ENCODE measurements around the gene ATP4B. TPM values are rescaled to one million over a fixed set of nuclear protein-coding genes. Genes with fewer than 3 reads are reported as not detected.

Gene ATP4B
- polyA plus RNA-seq, 2 of the 4 experiments (the other 2 are of a cell fraction) = not detected

DNA sequence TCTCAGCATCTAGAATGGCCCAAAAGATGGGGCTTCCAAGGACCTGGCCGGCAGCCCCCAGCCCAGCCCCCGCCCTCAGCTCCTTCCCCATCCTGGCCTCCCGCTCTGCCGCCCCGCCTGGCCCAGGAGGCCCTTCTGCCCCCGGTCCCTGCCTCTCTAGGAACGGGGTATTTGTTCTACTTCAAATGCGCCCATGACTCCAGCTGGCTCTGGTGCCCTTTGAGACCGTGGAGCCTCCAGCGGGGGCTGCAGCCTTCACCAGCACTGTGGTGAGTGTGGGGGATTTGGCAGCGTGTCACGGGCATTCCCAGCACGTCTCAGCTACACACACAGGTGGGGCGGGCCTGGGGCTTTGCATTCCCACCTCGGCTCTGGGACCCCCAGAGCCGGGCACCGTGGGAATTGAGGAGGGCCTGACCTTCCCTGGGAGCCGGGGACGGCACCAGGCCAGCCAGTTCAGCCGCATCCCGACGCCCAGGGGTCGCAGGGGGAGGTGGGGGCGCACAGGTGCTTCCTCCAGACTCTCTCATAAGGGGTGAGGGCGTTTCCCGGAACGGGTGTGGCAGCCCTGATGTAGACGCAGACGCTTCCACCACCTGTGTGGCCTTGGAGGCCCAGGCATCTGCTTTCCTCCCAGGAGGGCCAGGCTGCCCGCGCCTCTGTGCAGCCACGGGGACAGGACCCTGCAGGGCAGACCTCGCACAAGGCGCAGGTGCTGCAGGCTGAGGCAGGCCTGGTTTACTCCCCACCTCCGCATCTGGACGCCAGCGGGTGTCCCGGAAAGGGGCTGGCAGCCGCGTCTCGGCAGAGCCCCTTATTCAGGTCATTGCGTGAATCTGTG is 947 bp downstream of the ATP4B start:
- no peak for DNase-seq (ENCODE audit: low read depth in 1 of 2, low spot score in 1 of 2)
- Histone ChIP-seq H3K4me2 (no peak overlapping the region), H3K9me3 (peaks cover 6% of the 10 kb centered on the region), H3K4me1 (no peaks in the 10 kb centered on the region), H3K4me3 (no peak overlapping the region), H3K27ac (no peak overlapping the region)
- no peak for ATAC-seq
- TF ChIP-seq, protein P1, sequence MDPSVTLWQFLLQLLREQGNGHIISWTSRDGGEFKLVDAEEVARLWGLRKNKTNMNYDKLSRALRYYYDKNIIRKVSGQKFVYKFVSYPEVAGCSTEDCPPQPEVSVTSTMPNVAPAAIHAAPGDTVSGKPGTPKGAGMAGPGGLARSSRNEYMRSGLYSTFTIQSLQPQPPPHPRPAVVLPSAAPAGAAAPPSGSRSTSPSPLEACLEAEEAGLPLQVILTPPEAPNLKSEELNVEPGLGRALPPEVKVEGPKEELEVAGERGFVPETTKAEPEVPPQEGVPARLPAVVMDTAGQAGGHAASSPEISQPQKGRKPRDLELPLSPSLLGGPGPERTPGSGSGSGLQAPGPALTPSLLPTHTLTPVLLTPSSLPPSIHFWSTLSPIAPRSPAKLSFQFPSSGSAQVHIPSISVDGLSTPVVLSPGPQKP (IDR thresholded peaks at IDR 0.05; ENCODE audit: low read depth, low read length) = no peak
- TF ChIP-seq HEYL (CRISPR knock-in tag; IDR thresholded peaks at IDR 0.05) (no peak), RCOR1 (IDR thresholded peaks at IDR 0.05; ENCODE audit: low read depth, low read length) (no peak), MYC (IDR thresholded peaks at IDR 0.05; ENCODE audit: borderline replicate concordance, low read length) (no peak), SREBF2 (IDR thresholded peaks at IDR 0.05) (no peak), EHMT2 (IDR thresholded peaks at IDR 0.05; ENCODE audit: low read depth) (no peak), HOXB5 (CRISPR knock-in tag; IDR thresholded peaks at IDR 0.05) (no peak), EP300 (IDR thresholded peaks at IDR 0.05) (no peak), HOXA7 (CRISPR knock-in tag; IDR thresholded peaks at IDR 0.05) (no peak), PHF8 (IDR thresholded peaks at IDR 0.05; ENCODE audit: borderline replicate concordance, low read depth) (no peak), CBX2 (IDR thresholded peaks at IDR 0.05; ENCODE audit: borderline replicate concordance, low read depth) (no peak), CBX8 (IDR thresholded peaks at IDR 0.05) (no peak), NPAS2 (CRISPR knock-in tag; IDR thresholded peaks at IDR 0.05; ENCODE audit: borderline replicate concordance) (no peak), BHLHE40 (IDR thresholded peaks at IDR 0.05; ENCODE audit: low read depth, low read length) (no peak), GATA3 (IDR thresholded peaks at IDR 0.05; ENCODE audit: borderline replicate concordance) (no peak)
- TF ChIP-seq, protein P2, sequence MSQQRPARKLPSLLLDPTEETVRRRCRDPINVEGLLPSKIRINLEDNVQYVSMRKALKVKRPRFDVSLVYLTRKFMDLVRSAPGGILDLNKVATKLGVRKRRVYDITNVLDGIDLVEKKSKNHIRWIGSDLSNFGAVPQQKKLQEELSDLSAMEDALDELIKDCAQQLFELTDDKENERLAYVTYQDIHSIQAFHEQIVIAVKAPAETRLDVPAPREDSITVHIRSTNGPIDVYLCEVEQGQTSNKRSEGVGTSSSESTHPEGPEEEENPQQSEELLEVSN (IDR thresholded peaks at IDR 0.05; ENCODE audit: borderline replicate concordance, low read depth) = no peak
- TF ChIP-seq, protein P3, sequence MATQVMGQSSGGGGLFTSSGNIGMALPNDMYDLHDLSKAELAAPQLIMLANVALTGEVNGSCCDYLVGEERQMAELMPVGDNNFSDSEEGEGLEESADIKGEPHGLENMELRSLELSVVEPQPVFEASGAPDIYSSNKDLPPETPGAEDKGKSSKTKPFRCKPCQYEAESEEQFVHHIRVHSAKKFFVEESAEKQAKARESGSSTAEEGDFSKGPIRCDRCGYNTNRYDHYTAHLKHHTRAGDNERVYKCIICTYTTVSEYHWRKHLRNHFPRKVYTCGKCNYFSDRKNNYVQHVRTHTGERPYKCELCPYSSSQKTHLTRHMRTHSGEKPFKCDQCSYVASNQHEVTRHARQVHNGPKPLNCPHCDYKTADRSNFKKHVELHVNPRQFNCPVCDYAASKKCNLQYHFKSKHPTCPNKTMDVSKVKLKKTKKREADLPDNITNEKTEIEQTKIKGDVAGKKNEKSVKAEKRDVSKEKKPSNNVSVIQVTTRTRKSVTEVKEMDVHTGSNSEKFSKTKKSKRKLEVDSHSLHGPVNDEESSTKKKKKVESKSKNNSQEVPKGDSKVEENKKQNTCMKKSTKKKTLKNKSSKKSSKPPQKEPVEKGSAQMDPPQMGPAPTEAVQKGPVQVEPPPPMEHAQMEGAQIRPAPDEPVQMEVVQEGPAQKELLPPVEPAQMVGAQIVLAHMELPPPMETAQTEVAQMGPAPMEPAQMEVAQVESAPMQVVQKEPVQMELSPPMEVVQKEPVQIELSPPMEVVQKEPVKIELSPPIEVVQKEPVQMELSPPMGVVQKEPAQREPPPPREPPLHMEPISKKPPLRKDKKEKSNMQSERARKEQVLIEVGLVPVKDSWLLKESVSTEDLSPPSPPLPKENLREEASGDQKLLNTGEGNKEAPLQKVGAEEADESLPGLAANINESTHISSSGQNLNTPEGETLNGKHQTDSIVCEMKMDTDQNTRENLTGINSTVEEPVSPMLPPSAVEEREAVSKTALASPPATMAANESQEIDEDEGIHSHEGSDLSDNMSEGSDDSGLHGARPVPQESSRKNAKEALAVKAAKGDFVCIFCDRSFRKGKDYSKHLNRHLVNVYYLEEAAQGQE (IDR thresholded peaks at IDR 0.05) = no peak
- TF ChIP-seq, protein P4, sequence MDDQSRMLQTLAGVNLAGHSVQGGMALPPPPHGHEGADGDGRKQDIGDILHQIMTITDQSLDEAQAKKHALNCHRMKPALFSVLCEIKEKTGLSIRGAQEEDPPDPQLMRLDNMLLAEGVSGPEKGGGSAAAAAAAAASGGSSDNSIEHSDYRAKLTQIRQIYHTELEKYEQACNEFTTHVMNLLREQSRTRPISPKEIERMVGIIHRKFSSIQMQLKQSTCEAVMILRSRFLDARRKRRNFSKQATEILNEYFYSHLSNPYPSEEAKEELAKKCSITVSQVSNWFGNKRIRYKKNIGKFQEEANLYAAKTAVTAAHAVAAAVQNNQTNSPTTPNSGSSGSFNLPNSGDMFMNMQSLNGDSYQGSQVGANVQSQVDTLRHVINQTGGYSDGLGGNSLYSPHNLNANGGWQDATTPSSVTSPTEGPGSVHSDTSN (IDR thresholded peaks at IDR 0.05) = no peak
- TF ChIP-seq, protein P5, sequence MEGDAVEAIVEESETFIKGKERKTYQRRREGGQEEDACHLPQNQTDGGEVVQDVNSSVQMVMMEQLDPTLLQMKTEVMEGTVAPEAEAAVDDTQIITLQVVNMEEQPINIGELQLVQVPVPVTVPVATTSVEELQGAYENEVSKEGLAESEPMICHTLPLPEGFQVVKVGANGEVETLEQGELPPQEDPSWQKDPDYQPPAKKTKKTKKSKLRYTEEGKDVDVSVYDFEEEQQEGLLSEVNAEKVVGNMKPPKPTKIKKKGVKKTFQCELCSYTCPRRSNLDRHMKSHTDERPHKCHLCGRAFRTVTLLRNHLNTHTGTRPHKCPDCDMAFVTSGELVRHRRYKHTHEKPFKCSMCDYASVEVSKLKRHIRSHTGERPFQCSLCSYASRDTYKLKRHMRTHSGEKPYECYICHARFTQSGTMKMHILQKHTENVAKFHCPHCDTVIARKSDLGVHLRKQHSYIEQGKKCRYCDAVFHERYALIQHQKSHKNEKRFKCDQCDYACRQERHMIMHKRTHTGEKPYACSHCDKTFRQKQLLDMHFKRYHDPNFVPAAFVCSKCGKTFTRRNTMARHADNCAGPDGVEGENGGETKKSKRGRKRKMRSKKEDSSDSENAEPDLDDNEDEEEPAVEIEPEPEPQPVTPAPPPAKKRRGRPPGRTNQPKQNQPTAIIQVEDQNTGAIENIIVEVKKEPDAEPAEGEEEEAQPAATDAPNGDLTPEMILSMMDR (IDR thresholded peaks at IDR 0.05) = no peak
- TF ChIP-seq, protein P6, sequence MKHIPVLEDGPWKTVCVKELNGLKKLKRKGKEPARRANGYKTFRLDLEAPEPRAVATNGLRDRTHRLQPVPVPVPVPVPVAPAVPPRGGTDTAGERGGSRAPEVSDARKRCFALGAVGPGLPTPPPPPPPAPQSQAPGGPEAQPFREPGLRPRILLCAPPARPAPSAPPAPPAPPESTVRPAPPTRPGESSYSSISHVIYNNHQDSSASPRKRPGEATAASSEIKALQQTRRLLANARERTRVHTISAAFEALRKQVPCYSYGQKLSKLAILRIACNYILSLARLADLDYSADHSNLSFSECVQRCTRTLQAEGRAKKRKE (CRISPR knock-in tag; IDR thresholded peaks at IDR 0.05; ENCODE audit: low read depth) = no peak
- CTCF ChIA-PET = no interaction called here
- FAIRE-seq = no peak
- POLR2A ChIA-PET = no interaction called here
- WGBS (ENCODE audit: missing lambda C conversion rate) = 77% methylated on average over 18 of the region's 42 CpGs
